Gastroesophageal sphincter (tissue), 4 donors: ENCODE results near the gene TAF4. TPM values are rescaled to one million over a fixed set of nuclear protein-coding genes. Genes with fewer than 3 reads are reported as not detected.
A peak's percentile ranks its signal among the peaks of the same experiment; 100 is the strongest.

Experiments
- ATAC-seq: fragments of 150-250 bp; one replicate; pipeline ENCODE4 v1.9.1; 2016; ENCODE audit warnings: mild to moderate bottlenecking, moderate library complexity
- H3K27ac ChIP-seq, 4 donors: fragments of 200-600 bp; sonication (generic) in 3 of 4; 1 replicate in 3 of 4; 2 replicates in 1 of 4; pipeline ENCODE4 v1.5.1; 2016 to 2019
- H3K27me3 ChIP-seq: fragments of 200-600 bp; sonication (generic); one replicate; pipeline ENCODE4 v1.5.1; 2019
- H3K36me3 ChIP-seq, 2 donors: fragments of 200-600 bp; sonication (generic); one replicate each; pipeline ENCODE4 v1.5.1; 2019; ENCODE audit warnings: control low read depth in 1 of 2
- H3K4me1 ChIP-seq, 3 donors: fragments of 200-600 bp; sonication (generic); 1 replicate in 2 of 3; 2 replicates in 1 of 3; pipeline ENCODE4 v1.5.1; 2016 to 2019; ENCODE audit warnings: control low read depth in 2 of 3
- H3K4me3 ChIP-seq, 2 donors: fragments of 200-600 bp; sonication (generic); one replicate each; pipeline ENCODE4 v1.5.1; 2019; ENCODE audit warnings: mild to moderate bottlenecking in 1 of 2, moderate library complexity in 1 of 2
- H3K9me3 ChIP-seq, 3 donors: fragments of 200-600 bp; sonication (generic); one replicate each; pipeline ENCODE4 v1.5.1; 2017 to 2019; ENCODE audit warnings: control low read depth in 2 of 3
- EP300 ChIP-seq: sonication (generic); formaldehyde crosslinking; IDR thresholded peaks from one replicate; pipeline ENCODE4 v1.6.1; 2017; ENCODE audit warnings: antibody characterized with exemption, mild to moderate bottlenecking
- POLR2A ChIP-seq, 2 donors: fragments of 450-650 bp; IDR thresholded peaks; one replicate each; pipeline ENCODE4 v1.6.1; 2017; ENCODE audit warnings: antibody characterized with exemption in 2 of 2, mild to moderate bottlenecking in 2 of 2, moderate library complexity in 1 of 2
- POLR2AphosphoS5 ChIP-seq: sonication (generic); formaldehyde crosslinking; IDR thresholded peaks from one replicate; pipeline ENCODE4 v1.6.1; 2017; ENCODE audit warnings: antibody characterized with exemption
- WGBS, 2 donors: methylation state at CpG; one replicate each; pipeline ENCODE4 v1.1.5; 2018; ENCODE audit warnings: low coverage in 1 of 2; 5-methylcytosine and 5-hydroxymethylcytosine counted together
- total RNA-seq, 4 donors: library from RNA; depleted of rRNA; stranded (reverse); fragments of >200 nt; gene quantifications; one replicate each; pipeline ENCODE4 v1.1.0, GENCODE V29; 2016
- TF ChIP-seq, protein P1 (sequence below), 4 experiments: fragments of 200-600 bp in 2 of 4; fragments of 450-650 bp in 2 of 4; sonication (generic) in 1 of 4; IDR thresholded peaks; one replicate each; pipeline ENCODE4 v1.5.1; 2017 to 2019; ENCODE audit warnings: antibody characterized with exemption in 4 of 4, mild to moderate bottlenecking in 2 of 4, moderate library complexity in 2 of 4

Gene TAF4
- total RNA-seq, 4 donors from 2014 or later, result 7.6 to 19.9 (median 15.5) TPM

DNA sequence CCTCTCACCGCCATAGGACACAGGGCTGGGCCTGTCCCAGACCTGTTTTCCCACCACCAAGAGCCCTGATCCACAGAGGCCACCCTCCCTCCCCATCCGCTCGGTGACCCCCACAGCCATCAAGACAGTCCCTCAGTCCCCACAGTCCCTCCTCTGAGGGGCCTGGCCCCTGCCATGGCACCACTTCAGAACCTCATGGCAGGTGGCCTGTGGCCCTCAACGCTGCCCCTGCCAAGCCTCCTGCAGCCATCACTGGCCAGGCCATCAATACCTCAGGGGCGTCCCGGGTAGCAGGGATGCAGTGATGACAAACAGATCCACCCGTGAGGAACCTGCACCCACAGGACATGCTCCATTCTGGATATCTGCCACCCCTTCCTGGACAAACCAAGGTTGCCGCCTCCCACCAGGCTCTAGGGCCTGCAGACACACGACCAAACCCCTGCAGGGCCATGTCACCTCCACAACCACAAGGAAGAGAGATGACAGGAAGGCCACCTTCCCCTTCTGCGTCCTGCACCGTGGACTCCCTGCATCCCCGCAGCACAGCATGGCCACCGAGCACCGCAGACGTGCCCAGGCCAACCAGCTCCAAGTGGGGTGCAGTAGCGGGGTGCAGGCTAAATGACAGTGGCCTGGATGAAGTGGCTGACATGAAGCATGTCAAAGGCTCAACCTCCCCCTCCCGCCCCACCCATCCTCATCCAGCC lies 14.0 kb downstream of the TAF4 start:
- no peak overlapping the region for H3K27ac ChIP-seq
- no peak for TF ChIP-seq POLR2AphosphoS5
- TF ChIP-seq POLR2A (IDR thresholded peaks at IDR 0.05), result no peak
- TF ChIP-seq EP300, result no peak
- TF ChIP-seq, protein P1, sequence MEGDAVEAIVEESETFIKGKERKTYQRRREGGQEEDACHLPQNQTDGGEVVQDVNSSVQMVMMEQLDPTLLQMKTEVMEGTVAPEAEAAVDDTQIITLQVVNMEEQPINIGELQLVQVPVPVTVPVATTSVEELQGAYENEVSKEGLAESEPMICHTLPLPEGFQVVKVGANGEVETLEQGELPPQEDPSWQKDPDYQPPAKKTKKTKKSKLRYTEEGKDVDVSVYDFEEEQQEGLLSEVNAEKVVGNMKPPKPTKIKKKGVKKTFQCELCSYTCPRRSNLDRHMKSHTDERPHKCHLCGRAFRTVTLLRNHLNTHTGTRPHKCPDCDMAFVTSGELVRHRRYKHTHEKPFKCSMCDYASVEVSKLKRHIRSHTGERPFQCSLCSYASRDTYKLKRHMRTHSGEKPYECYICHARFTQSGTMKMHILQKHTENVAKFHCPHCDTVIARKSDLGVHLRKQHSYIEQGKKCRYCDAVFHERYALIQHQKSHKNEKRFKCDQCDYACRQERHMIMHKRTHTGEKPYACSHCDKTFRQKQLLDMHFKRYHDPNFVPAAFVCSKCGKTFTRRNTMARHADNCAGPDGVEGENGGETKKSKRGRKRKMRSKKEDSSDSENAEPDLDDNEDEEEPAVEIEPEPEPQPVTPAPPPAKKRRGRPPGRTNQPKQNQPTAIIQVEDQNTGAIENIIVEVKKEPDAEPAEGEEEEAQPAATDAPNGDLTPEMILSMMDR (IDR thresholded peaks at IDR 0.05), result no peak
- WGBS, 2 donors, result 92% methylated on average over 2 of the region's 17 CpGs; no CpG with 5 or more reads in 1 of the 2 donors
- no peak overlapping the region for H3K4me3 ChIP-seq
- peaks cover 0 to 33% (median 4%) of the 10 kb centered on the region in 3 donors for H3K4me1 ChIP-seq
- no peak for ATAC-seq
- H3K27me3 ChIP-seq, result no peaks in the 10 kb centered on the region
- peaks cover 0 to 33% of the 10 kb centered on the region in 2 donors for H3K36me3 ChIP-seq
- H3K9me3 ChIP-seq, result no peaks in the 10 kb centered on the region

DNA sequence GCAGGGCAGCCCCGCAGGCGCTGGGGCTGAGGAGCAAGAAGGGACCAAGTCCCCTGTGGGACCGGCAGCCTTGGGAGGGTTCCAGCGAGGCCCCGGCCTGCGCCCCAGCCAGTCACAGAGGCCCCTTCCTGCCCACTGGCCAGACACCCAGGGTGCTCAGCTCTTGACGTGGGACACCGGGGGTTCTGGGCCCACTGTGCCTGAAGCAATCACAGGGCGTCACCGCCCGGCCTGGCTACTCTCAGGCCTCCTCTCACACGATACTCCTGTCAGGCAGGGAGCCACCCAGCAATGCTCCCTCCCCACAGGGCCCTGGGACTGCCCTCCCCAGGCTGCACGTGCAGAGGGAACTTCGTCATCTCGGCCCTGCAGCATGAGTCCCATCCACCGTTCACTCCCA lies 14.5 kb downstream of the TAF4 start:
- TF ChIP-seq, protein P1 (IDR thresholded peaks at IDR 0.05), result no peak
- TF ChIP-seq POLR2AphosphoS5 (no peak), EP300 (no peak), POLR2A (IDR thresholded peaks at IDR 0.05) (no peak)
- Histone ChIP-seq H3K27me3 (no peaks in the 10 kb centered on the region), H3K36me3 (peaks cover 0 to 33% of the 10 kb centered on the region in 2 donors), H3K27ac (no peak overlapping the region), H3K4me1 (peaks cover 0 to 33% (median 4%) of the 10 kb centered on the region in 3 donors), H3K4me3 (no peak overlapping the region), H3K9me3 (no peaks in the 10 kb centered on the region)
- WGBS, 2 donors, result 100% methylated on average over 1 of the region's 16 CpGs; no CpG with 5 or more reads in 1 of the 2 donors
- peak; percentile 9 for ATAC-seq

- Histone ChIP-seq H3K9me3 (no peaks in the 10 kb centered on the region), H3K27me3 (no peaks in the 10 kb centered on the region), H3K4me1 (peaks cover 0 to 34% (median 4%) of the 10 kb centered on the region in 3 donors), H3K27ac (no peak overlapping the region), H3K36me3 (peaks cover 0 to 30% of the 10 kb centered on the region in 2 donors), H3K4me3 (no peak overlapping the region)
- ATAC-seq, result no peak
- WGBS, 2 donors, result 60 to 70% methylated on average over 1 to 7 of the region's 18 CpGs
- TF ChIP-seq EP300, result no peak
- no peak for TF ChIP-seq POLR2A (IDR thresholded peaks at IDR 0.05)
- TF ChIP-seq, protein P1 (IDR thresholded peaks at IDR 0.05), result no peak
- no peak for TF ChIP-seq POLR2AphosphoS5
Observed at GRCh38 chr20:62050166-62051120, 15.2 kb downstream of the TAF4 start.

GRCh38 chr20:62049342-62050165 lies 16.1 kb downstream of the TAF4 start:
- H3K4me3 ChIP-seq, result no peak overlapping the region
- H3K9me3 ChIP-seq, result no peaks in the 10 kb centered on the region
- TF ChIP-seq, protein P1 (IDR thresholded peaks at IDR 0.05), result no peak
- TF ChIP-seq POLR2AphosphoS5, result no peak
- TF ChIP-seq EP300, result no peak
- no peak for TF ChIP-seq POLR2A (IDR thresholded peaks at IDR 0.05)
- ATAC-seq, result no peak
- no peaks in the 10 kb centered on the region for H3K27me3 ChIP-seq
- H3K27ac ChIP-seq, result no peak overlapping the region
- peaks cover 0 to 43% (median 4%) of the 10 kb centered on the region in 3 donors for H3K4me1 ChIP-seq
- 90 to 94% methylated on average over 2 to 12 of the region's 22 CpGs for WGBS, 2 donors
- peaks cover 0 to 21% of the 10 kb centered on the region in 2 donors for H3K36me3 ChIP-seq
